ENCODE results near the gene PKDCC.

The PKDCC gene, protein sequence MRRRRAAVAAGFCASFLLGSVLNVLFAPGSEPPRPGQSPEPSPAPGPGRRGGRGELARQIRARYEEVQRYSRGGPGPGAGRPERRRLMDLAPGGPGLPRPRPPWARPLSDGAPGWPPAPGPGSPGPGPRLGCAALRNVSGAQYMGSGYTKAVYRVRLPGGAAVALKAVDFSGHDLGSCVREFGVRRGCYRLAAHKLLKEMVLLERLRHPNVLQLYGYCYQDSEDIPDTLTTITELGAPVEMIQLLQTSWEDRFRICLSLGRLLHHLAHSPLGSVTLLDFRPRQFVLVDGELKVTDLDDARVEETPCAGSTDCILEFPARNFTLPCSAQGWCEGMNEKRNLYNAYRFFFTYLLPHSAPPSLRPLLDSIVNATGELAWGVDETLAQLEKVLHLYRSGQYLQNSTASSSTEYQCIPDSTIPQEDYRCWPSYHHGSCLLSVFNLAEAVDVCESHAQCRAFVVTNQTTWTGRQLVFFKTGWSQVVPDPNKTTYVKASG

DNA sequence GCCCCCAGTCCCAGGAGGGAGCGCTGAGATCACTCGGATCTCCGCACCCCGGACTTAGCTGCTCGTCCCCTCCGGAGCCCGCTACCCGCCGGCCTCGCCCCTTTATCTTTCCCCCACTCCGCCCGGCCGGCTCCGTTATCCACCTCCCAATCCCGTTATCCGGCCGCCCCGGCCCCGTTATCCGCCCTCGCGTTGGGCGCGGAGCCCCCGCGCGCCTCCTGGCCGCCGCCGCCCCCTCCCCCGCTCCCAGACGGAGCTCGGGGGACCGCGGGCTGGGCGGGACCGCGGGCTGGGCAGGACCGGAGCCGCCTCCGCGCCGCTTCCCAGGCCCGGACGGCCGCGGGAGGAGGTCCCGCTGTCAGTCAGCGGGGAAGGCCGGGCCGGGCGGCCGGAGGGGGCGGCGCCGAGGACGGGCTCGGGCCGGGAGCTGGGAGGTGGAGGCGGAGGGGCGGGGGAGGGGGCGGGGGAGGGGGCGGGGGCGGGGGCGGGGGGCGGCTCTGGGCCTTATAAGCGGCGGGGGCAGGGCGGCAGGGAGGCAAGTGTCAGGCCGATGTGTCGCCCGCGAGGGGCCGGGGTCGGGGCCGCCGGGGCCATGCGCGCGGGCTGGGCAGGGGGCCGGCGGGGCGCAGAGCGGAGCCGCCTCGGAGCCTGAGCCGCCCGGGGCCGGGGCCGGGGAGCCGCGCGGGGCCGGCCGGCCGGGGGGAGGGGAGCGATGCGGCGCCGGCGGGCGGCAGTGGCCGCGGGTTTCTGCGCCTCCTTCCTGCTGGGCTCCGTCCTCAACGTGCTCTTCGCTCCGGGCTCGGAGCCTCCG is at the start of gene PKDCC:
TSS of gene PKDCC (plus strand) at position 534 of the 811 bp plus-strand sequence. CDS start at position 713, 179 bp downstream.
- no peak for DNase-seq (ENCODE audit: low spot score)

DNA sequence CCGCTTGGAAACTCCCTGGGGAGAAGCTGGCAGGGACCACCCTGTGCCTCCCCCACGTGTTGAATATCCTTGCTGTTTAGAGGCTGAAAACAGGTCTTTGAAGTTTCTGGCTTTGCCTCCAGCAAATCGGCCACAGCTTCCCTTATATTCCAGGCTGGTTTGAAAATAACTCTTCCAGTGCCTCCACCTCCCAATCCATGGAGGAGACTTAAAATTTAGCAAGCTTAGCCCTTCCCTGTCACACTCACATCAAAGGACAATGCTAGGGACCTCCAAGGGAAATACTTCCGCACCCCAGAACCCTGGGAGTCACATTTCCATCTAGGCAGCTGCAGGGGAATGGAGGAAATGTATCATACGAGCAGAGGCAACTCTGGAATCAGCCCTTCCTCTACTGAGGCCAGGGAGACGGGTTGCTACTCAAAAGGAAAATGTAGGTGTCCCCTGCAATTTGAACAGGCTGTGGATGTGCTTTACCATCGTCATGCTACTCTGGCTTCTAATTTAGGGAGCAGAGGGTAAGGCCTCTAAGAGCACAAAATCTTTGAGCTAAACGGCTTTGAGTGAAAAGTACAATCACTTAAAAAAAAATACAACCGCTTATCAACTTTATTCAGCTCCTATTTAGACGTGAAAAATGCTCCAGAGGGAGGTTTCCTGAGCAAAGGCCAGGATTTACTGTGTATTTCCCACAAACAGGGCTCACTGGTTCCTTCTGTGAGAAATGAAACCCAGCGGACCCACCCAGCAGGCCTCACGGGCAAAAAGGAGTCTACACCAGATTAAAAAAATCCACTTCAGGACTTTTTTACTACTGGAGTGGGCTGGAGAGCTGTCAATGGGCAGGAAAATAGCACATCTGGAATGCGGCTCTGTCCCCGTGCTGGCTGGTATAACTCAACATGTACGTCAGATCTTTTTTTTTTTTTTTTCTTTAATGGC is 49.4 kb upstream of the PKDCC start:
- DNase-seq (ENCODE audit: low spot score), result no peak

DNA sequence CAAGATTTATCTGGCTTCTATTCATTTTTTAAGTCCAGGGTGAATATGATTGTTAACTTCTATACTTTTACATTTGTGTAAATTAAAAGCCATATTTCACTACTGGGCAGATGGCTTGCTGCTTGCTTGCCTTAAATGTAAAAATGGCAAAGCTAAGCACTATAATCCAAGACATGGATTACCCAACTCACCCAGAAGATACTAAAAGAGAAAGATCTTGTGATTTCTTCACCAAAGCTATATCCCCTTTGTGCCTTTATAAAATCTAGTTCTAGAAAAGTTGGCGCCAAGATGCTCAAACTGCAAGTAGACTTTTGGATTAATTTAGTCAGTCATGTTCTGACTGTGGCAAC is 48.7 kb upstream of the PKDCC start:
- no peak for DNase-seq (ENCODE audit: low spot score)

DNA sequence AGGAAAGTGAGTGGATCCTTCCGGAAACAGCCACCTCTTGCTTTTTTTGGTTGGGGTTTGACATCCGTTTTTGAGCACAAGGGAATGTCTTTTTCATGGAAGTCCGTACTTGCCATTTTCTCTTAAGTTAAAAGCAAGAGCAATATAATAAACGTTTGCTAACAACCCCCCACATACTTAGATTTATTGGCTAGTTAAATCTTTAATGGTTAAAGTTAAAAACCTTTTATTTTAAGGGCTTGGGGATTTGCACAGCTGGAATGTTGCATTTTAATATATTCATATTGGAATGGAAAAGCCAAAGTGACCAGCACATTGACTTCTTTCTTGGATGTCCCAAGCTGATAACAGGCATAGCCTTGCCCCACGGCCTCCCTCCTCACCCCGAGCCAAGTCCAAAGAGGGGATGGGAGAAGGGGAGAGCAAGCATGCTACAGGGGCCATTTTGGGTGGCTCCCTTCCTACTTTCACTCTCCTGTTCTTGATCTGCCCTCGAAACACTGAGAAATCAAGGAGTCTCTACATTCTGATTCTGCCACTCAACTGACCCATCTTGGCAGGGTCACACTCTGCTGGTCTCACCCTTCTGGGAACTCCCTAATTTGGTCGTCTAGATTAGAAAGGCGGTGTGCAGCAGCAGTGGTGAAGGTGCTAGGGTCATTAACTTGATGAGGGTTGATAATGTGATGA is 48.1 kb upstream of the PKDCC start:
- DNase-seq (ENCODE audit: low spot score), result no peak

DNA sequence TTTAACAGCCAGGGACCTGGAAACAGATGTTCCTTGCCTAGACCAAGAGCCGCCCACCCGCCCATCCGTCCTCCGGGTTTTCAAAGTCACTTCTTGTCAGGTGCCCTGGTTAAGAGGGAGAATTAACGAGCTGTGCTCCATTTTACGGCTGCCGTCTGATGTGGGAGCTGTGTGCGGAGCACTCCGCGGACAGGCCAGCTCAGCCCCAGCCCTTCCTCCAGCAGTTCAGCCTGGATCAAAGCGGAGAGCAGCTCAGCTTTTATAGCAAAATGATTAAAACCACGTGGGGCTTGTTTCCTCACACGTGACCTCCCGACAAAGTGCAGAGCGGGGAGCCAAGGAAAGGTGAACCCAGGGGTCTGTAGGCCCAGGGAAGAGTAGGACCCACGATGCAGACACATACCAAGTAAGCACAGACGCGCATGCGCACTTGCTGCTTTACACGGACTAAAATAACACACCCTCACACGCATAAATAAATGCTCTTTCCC is 46.1 kb upstream of the PKDCC start:
- DNase-seq (ENCODE audit: low spot score), result no peak

DNA sequence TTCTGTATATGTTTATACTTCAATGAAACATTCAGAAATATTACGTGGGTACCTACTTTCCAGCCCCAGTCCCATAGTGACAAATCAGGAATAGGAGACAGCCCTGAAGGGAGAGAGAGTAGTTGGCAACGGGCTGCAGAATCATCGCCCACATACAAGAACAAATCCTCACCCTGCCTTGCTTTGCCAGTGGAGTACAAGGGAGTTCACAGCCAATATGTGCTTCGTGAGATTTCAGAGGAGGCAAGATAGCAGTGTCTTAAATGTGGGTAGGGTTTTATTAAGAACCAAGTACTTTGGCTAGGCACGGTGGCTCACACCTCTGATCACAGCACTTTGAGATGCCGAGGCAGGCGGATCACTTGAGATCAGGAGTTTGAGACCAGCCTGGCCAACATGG is 40.3 kb upstream of the PKDCC start:
- DNase-seq (ENCODE audit: low spot score), result no peak

DNA sequence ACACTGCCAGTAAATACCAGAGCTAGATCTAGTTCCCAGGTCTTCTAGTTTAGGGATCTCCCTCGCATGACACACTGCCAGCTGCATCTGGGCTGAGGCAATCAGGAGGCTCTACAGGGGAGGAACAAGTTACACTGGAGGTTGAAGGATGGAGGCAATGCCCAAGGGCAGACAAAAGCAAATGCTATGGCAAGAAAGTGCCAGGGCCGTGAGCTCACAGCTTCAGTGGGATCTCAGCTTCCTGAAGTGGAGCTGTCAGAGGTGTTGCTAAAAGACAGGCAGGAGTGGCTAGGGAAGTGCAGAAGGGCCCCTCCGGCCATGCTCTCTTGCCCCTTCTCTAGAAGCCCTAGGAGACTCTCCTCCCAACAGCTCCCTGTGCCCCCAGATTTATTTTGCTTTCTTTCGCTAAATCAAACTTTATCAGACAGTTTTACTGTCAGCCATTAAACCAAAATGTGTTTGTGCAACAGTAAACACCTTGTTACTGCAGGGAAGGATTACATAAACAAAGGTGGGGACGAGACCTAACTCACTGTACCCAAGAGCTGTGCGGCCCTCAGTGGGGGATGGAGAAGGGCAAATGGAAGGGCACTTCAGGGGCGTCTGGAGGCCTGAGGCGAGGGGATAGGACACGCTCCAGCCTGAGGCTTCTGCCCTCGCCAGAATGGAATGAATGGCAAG is 39.4 kb upstream of the PKDCC start:
- no peak for DNase-seq (ENCODE audit: low spot score)

DNA sequence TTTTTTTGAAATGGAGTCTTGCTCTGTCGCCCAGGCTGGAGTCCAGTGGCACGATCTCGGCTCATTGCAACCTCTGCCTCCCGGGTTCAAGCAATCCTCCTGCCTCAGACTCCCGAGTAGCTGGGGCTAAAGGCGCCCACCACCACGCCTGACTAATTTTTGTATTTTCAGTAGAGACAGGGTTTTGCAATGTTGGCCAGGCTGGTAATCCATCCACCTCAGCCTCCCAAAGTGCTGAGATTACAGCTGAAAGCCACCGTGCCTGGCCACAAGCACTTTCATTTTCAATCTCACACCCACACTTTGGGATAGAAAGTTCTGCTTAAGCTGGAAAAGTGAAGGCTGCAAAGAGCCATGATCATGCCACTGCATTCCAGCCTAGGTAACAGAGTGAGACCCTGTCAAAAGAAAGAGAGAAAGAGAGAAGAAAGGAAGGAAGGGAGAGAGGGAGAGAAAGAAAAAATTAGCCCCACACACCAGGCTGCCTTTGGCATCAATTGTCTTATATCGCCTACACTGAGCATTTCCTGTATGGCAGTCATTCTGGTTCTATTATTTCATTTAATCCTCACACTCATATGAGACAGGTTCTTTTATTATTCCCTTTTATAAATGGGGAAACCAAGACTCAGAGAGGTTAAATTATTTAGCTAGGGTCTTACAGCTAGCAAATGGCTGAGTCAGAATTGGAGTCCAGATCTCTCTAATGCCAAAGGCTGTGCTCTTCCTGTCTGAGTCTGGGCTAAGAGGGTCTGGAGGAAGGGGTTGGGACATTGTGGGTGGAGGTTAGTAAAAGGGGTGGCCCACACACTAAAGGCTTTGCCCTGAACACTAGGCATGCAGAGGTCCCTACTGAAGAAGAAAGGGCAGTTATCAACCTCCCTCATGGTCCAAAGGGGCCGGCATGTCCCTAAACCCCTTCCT is 37.9 kb upstream of the PKDCC start:
- no peak for DNase-seq (ENCODE audit: low spot score)

DNA sequence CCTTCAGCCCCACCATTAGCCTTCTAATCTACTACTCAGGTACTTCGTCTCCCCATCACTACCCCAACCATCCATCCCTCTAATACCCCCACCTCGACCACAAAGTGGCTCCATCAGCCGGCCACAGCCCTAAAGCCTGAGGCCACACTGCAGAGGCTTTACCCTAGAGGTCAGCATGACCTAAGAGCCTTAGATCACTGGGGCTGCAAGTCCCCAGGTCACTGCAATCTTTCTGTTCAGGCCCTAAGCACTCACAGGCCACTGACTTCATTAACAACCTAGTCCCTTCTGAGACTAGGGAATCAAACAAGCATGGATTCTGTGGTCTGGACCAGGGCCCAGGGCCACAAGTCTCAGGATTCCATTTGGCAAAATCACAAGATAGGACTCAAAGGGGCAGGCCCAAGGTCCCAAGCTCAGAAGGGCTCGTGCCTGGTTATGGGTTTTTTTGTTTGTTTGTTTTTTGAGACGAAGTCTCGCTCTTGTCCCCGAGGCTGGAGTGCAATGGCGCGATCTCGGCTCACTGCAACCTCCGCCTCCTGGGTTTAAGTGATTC is 37.0 kb upstream of the PKDCC start:
- DNase-seq (ENCODE audit: low spot score), result no peak

DNA sequence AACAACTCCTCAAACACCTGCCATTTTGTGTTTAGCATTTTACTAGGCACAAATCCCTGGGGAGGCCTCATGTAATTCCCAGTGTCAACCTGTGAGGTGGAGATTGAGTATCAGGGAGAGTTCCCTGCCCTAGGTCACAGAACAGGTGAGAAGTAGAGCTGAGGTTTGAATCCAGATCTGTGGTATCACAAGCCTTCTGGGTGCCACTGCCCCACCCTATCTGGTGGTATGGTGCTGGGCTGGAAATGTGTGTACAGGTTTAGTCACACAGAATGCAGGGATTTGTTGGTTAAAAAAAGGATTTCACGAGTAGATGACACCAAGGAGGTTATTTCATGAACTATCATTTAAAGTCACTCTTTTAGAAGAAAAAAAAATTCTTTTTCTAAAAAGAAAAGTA is 35.7 kb upstream of the PKDCC start:
- DNase-seq (ENCODE audit: low spot score), result no peak

DNA sequence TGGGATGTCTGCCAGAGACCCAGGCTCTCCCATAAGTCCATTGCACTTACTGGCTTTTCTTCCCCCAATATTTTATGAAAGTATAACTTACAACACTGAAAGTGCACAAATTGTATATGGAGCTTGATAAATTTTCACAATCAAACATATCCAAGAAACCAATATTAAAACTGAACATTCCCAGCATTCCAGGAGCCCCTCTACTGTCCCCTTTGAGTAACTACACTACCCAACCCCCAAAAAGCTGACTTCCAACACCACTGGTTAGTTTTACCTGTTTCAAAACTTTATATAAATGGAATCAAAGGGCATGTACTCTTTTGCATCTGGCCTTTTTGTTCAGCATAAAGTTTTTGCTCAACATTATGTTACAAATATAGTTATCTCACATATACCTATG is 35.2 kb upstream of the PKDCC start:
- no peak for DNase-seq (ENCODE audit: low spot score)

DNA sequence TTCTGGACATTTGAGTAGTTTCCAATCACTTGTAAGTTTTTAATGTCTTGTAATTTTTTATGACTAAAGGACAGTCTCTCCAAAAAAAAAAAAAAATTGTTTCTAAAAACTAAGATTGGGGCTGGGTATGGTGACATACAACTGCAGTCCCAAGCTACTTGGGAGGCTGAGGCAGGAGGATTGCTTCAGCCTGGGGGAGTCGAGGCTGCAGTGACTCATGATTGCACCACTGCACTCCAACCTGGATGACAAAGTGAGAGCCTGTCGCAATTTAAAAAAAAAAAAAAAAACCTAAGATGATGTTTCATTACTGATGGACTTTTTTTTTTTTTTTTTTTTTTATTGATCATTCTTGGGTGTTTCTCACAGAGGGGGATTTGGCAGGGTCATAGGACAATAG is 34.4 kb upstream of the PKDCC start:
- no peak for DNase-seq (ENCODE audit: low spot score)

DNA sequence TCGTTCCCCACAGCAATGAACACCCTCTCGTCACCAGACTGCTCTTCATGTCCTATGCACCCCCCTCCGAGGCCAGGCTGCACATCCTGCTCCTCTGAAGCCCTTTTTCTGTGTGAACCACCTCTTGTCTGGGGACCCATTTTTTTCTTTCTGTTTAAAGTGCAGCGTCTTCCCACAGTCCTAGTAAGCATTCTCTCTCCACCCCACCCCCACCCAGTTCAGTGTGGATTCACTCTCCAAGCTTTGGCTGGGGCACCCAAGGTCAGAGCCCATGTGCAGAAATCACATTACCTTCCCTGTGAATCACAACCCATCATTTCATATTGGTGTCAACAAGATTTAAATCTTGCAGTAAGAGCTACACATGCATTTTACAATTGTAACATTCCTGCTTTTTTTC is 26.4 kb upstream of the PKDCC start:
- DNase-seq (ENCODE audit: low spot score), result no peak

DNA sequence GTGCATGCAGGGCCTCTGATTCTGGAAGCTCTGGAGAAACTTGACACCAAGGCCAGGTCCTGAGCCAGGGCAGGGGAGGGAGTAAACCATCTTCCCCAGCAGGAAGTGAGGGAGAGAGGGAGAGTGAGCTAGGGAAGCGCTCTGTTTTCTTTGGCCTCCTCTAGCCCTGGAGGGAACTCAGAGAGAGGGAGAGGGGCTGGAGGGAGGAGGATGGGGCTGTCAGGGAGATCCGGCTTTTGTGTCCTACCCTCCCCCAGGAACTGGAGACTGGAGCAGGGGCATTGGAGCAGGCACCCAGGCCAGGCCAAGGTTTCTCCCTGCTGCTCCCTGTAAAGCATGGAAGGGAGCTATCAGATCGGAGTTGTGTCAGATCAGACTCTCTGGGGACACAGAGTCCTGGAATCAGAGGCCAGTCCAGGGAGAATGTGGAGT is 22.7 kb upstream of the PKDCC start:
- DNase-seq (ENCODE audit: low spot score), result no peak

DNA sequence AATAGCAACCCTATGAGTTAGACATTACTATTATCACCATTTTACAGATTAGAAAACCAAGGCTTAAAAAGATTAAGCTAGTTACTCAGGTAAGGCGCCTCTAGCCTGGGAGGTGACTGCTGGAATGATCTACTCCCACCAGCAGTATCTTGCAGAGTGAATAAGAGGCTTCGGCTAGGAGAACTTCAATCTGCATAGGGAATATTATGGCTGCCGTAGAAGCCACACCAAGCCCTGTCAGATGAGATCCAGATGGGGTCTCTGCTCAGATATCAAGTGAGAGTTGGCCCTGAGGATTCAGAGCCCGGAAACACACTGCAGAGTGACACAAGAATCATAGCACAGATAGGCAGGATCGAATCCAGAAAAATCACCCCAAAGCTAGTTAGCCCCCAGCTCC is 21.5 kb upstream of the PKDCC start:
- no peak for DNase-seq (ENCODE audit: low spot score)

DNA sequence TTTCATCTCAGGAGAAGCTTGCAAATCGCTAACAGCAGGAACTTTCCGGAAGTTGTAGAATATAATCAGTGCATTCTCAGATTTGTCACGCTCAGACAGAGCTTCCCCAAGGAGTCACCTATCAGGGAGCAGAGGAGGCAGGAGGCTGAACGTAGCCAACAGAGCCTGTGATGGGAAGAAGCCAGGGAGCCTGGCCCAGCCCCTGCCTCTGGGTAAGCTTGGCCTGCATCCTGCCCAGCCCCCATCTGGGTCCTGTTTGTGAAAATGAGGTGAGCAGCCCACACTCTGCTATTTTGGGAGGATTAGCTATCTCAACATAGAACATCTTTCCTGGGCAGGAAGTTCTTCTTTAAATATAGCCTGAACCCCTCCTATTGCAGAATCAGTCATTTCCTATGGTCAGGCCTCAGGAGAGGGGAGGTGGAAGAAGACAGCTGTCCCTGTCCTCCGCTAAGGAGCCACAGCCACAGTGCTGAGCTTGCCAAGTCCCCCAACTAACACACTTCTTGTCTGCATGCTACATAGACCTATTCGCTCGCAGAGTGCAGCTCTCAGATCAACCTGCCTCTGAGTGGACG is 19.2 kb upstream of the PKDCC start:
- DNase-seq (ENCODE audit: low spot score), result no peak

DNA sequence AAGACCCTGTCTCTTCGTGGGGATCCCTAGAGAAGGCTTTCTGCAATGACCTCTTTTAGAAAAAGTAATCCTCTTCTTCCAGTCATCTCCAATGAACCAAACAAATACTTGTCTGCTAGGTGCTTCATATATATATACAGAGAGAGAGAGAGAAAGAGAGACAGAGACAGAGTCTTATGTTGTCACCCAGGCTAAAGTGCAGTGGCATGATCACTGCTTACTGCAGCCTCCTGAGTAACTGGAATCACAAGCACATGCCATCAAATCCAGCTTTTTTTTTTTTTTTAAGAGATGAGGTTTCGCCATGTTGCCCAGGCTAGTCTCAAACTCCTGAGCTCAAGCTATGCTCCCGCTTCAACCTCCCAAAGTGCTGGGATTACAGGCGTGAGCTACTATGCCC is 18.6 kb upstream of the PKDCC start:
- no peak for DNase-seq (ENCODE audit: low spot score)

DNA sequence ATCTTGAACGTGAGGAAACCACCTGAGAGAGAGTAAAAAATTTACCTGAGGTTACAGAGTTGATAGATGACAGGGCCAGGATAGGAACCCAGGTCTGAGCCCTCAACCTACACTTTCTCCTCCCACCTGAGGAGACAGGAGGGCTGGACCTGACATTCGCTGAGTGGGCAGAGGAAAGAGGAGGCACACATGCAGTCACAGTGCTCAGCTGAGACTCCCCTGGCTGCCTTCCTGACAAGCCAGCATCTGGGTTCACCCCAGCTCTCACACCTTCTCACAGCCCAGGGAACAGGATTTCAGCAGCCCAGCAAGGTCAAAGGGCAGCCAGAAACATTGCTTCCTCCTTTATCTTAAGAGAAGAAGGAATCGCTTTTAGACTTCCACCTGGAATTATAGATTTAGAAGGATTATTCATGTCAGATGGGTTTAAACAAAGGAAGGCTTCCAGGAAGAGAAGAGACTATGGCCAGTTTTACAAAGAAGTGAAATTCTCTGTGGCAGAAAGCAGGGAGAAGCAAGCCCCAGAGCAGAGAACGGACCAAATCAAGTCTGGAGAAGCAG is 18.1 kb upstream of the PKDCC start:
- DNase-seq (ENCODE audit: low spot score), result no peak

Data from NAMALWA (cell line).